Measurements from ENCODE around the gene IRF3.

IRF3 gene

GRCh38 chr19:49615861-49616260, 49.8 kb downstream of the IRF3 start:
- no peak for TF ChIP-seq ZNF274 (IDR thresholded peaks at IDR 0.05; ENCODE audit: low read depth, low read length)

GRCh38 chr19:49614096-49614833, 51.4 kb downstream of the IRF3 start:
- no peak overlapping the region for H3K4me3 ChIP-seq (ENCODE audit: low read length)
- no peak for TF ChIP-seq ZNF274 (IDR thresholded peaks at IDR 0.05; ENCODE audit: low read depth, low read length)

More at GRCh38 chr19:49615861-49616260, 49.8 kb downstream of the IRF3 start:
- H3K4me3 ChIP-seq (ENCODE audit: low read length) = no peak overlapping the region

GRCh38 chr19:49613374-49613773, 52.3 kb downstream of the IRF3 start:
- H3K4me3 ChIP-seq (ENCODE audit: low read length) = no peak overlapping the region
- no peak for TF ChIP-seq ZNF274 (IDR thresholded peaks at IDR 0.05; ENCODE audit: low read depth, low read length)
